ENCODE measurements around the gene CDH6.

Gene CDH6

GRCh38 chr5:31301833-31302232 is 108.3 kb downstream of the CDH6 start:
- Mint-ChIP-seq H3K4me3 (no peak overlapping the region), H3K27ac (no peak overlapping the region), H3K27me3 (peaks cover 10% of the 10 kb centered on the region), H3K9me3 (ENCODE audit: low read depth) (no peaks in the 10 kb centered on the region), H3K4me1 (ENCODE audit: low read depth) (no peaks in the 10 kb centered on the region), H3K36me3 (no peaks in the 10 kb centered on the region)

GRCh38 chr5:31303688-31304087 is 110.2 kb downstream of the CDH6 start:
- Mint-ChIP-seq H3K4me1 (ENCODE audit: low read depth) (no peaks in the 10 kb centered on the region), H3K27ac (no peak overlapping the region), H3K9me3 (ENCODE audit: low read depth) (no peaks in the 10 kb centered on the region), H3K36me3 (no peaks in the 10 kb centered on the region), H3K4me3 (no peak overlapping the region), H3K27me3 (peaks cover 5% of the 10 kb centered on the region)

GRCh38 chr5:31317665-31318064 is 124.2 kb downstream of the CDH6 start:
- no peaks in the 10 kb centered on the region for H3K9me3 Mint-ChIP-seq (ENCODE audit: low read depth)
- no peaks in the 10 kb centered on the region for H3K27me3 Mint-ChIP-seq
- H3K4me1 Mint-ChIP-seq (ENCODE audit: low read depth), result no peaks in the 10 kb centered on the region
- no peak overlapping the region for H3K4me3 Mint-ChIP-seq
- H3K36me3 Mint-ChIP-seq, result no peaks in the 10 kb centered on the region
- no peak overlapping the region for H3K27ac Mint-ChIP-seq

- no peaks in the 10 kb centered on the region for H3K36me3 Mint-ChIP-seq
- H3K4me1 Mint-ChIP-seq (ENCODE audit: low read depth), result no peaks in the 10 kb centered on the region
- no peaks in the 10 kb centered on the region for H3K27me3 Mint-ChIP-seq
- no peak overlapping the region for H3K27ac Mint-ChIP-seq
- no peaks in the 10 kb centered on the region for H3K9me3 Mint-ChIP-seq (ENCODE audit: low read depth)
- no peak overlapping the region for H3K4me3 Mint-ChIP-seq
These were observed 125.8 kb downstream of the CDH6 start for GRCh38 chr5:31319335-31319734.

DNA sequence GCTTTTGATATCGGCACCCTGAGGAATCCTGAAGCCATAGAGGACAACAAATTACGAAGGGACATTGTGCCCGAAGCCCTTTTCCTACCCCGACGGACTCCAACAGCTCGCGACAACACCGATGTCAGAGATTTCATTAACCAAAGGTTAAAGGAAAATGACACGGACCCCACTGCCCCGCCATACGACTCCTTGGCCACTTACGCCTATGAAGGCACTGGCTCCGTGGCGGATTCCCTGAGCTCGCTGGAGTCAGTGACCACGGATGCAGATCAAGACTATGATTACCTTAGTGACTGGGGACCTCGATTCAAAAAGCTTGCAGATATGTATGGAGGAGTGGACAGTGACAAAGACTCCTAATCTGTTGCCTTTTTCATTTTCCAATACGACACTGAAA is 129.5 kb downstream of the CDH6 start:
- H3K27me3 Mint-ChIP-seq, result no peaks in the 10 kb centered on the region
- no peaks in the 10 kb centered on the region for H3K4me1 Mint-ChIP-seq (ENCODE audit: low read depth)
- no peaks in the 10 kb centered on the region for H3K9me3 Mint-ChIP-seq (ENCODE audit: low read depth)
- H3K36me3 Mint-ChIP-seq, result no peaks in the 10 kb centered on the region
- no peak overlapping the region for H3K4me3 Mint-ChIP-seq
- H3K27ac Mint-ChIP-seq, result no peak overlapping the region

GRCh38 chr5:31324842-31325241 is 131.4 kb downstream of the CDH6 start:
- H3K4me3 Mint-ChIP-seq, result no peak overlapping the region
- no peaks in the 10 kb centered on the region for H3K9me3 Mint-ChIP-seq (ENCODE audit: low read depth)
- H3K27ac Mint-ChIP-seq, result no peak overlapping the region
- no peaks in the 10 kb centered on the region for H3K27me3 Mint-ChIP-seq
- H3K36me3 Mint-ChIP-seq, result no peaks in the 10 kb centered on the region
- H3K4me1 Mint-ChIP-seq (ENCODE audit: low read depth), result no peaks in the 10 kb centered on the region

GRCh38 chr5:31328040-31328733 is 134.7 kb downstream of the CDH6 start:
- Mint-ChIP-seq H3K4me3 (no peak overlapping the region), H3K9me3 (ENCODE audit: low read depth) (no peaks in the 10 kb centered on the region), H3K27me3 (no peaks in the 10 kb centered on the region), H3K36me3 (no peaks in the 10 kb centered on the region), H3K4me1 (ENCODE audit: low read depth) (no peaks in the 10 kb centered on the region), H3K27ac (no peak overlapping the region)

- Mint-ChIP-seq H3K4me3 (no peak overlapping the region), H3K27me3 (no peaks in the 10 kb centered on the region), H3K27ac (no peak overlapping the region), H3K36me3 (no peaks in the 10 kb centered on the region), H3K4me1 (ENCODE audit: low read depth) (no peaks in the 10 kb centered on the region), H3K9me3 (ENCODE audit: low read depth) (no peaks in the 10 kb centered on the region)
These were observed 136.2 kb downstream of the CDH6 start for GRCh38 chr5:31329715-31330114.

DNA sequence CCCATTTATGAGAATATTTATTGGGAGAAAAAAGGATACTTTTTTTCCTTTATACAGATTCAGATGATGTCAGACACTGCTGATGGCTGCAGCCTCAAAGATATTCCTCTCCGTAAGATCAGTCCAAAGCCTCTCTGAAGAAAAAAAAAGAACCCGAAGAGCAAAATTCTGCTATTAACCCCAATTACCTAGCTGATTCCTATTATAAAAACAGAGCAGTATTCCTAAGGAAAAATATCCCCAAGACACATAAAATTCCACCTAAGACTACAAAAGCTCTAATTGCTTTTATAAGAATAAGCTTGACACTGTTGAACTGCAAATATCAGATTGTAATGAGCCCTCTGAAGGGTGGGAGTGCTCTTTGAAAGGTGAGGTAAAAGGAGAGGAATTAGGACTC is 138.7 kb downstream of the CDH6 start:
- Mint-ChIP-seq H3K27ac (no peak overlapping the region), H3K4me1 (ENCODE audit: low read depth) (no peaks in the 10 kb centered on the region), H3K9me3 (ENCODE audit: low read depth) (no peaks in the 10 kb centered on the region), H3K36me3 (no peaks in the 10 kb centered on the region), H3K4me3 (no peak overlapping the region), H3K27me3 (no peaks in the 10 kb centered on the region)

DNA sequence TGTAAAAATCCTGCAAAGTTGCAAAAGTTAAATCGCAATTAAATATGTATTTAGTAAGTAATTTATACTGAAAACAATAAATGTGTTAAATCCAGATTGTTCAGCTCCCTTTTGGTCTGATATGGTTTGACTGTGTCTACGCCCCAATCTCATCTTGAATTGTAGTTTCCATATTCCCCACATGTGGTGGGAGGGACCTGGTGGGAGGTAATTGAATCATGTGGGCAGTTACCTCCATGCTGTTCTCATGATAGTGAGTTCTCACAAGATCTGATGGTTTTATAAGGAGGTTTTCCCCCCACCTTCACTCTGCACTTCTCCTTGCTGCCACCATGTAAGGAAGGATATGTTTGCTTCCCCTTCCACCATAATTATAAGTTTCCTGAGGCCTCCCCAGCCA is 140.0 kb downstream of the CDH6 start:
- no peaks in the 10 kb centered on the region for H3K27me3 Mint-ChIP-seq
- H3K4me3 Mint-ChIP-seq, result no peak overlapping the region
- H3K27ac Mint-ChIP-seq, result no peak overlapping the region
- H3K9me3 Mint-ChIP-seq (ENCODE audit: low read depth), result no peaks in the 10 kb centered on the region
- H3K4me1 Mint-ChIP-seq (ENCODE audit: low read depth), result no peaks in the 10 kb centered on the region
- H3K36me3 Mint-ChIP-seq, result no peaks in the 10 kb centered on the region

DNA sequence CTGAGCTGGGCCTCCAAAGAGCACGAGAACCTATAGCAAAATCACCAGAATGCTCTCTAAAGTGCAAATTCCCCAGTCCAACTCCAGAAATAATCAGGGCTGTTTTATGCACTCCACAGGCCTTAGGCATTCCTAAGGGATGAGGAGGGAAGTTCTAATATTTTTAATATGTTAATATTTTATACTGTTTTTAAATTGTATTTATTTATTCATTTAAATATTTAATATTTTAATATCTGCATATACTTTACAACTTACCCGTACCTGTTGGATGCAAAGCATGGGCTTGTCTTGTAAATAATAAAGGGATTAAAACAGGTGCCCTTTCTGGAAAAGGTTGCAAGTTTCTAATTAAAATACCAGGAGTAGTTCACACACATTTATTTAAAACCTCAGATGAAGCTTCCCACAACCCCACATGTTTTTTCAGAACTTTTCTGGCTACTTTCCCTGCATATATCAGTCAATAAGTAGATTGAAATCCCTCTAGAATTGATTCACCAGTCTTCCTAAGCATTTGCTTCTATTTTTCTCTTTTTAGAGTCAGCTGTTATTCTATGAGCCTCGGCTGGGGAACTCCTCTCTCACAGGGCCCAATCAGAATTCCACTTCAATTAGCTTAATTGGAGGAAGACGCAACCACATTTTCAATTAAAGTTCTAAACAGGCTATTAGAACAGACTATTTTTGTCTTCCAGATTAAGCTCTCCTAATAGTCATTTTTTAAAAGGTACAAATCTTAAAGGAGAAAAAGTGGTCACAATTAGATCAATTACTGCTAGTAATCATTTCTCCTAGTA is 140.8 kb downstream of the CDH6 start:
- Mint-ChIP-seq H3K4me1 (ENCODE audit: low read depth) (no peaks in the 10 kb centered on the region), H3K4me3 (no peak overlapping the region), H3K9me3 (ENCODE audit: low read depth) (no peaks in the 10 kb centered on the region), H3K27me3 (peaks cover 3% of the 10 kb centered on the region), H3K27ac (no peak overlapping the region), H3K36me3 (no peaks in the 10 kb centered on the region)

DNA sequence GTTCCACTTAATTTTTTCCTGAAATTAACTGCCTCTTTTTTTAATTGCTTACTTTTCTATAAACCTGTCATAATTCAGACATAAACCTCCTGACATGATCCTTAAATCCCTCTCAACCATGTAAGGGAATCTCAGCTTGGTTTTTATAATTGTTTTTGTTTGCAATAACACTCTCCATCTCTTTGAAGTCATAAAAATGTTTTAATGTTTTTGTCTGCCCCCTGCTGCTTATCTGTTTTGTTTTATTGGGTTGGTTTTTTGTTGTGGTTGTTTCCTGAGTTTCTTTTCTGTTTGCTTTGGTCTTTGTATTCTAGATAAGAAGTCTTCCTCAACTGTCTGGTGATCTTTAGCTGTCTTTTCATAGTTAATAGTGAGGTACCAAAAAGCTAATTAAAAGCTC is 142.0 kb downstream of the CDH6 start:
- Mint-ChIP-seq H3K4me3 (no peak overlapping the region), H3K27me3 (peaks cover 3% of the 10 kb centered on the region), H3K27ac (no peak overlapping the region), H3K9me3 (ENCODE audit: low read depth) (no peaks in the 10 kb centered on the region), H3K36me3 (no peaks in the 10 kb centered on the region), H3K4me1 (ENCODE audit: low read depth) (no peaks in the 10 kb centered on the region)

GRCh38 chr5:31343946-31344345 is 150.5 kb downstream of the CDH6 start:
- H3K36me3 Mint-ChIP-seq, result no peaks in the 10 kb centered on the region
- peaks cover 3% of the 10 kb centered on the region for H3K27me3 Mint-ChIP-seq
- H3K9me3 Mint-ChIP-seq (ENCODE audit: low read depth), result no peaks in the 10 kb centered on the region
- no peak overlapping the region for H3K4me3 Mint-ChIP-seq
- H3K4me1 Mint-ChIP-seq (ENCODE audit: low read depth), result no peaks in the 10 kb centered on the region
- H3K27ac Mint-ChIP-seq, result no peak overlapping the region

GRCh38 chr5:31346896-31347551 is 153.5 kb downstream of the CDH6 start:
- Mint-ChIP-seq H3K36me3 (no peaks in the 10 kb centered on the region), H3K4me3 (no peak overlapping the region), H3K27ac (no peak overlapping the region), H3K4me1 (ENCODE audit: low read depth) (no peaks in the 10 kb centered on the region), H3K9me3 (ENCODE audit: low read depth) (no peaks in the 10 kb centered on the region), H3K27me3 (peaks cover 4% of the 10 kb centered on the region)

- H3K27ac Mint-ChIP-seq, result no peak overlapping the region
- H3K4me3 Mint-ChIP-seq, result no peak overlapping the region
- H3K9me3 Mint-ChIP-seq (ENCODE audit: low read depth), result peaks cover 5% of the 10 kb centered on the region
- no peaks in the 10 kb centered on the region for H3K36me3 Mint-ChIP-seq
- H3K27me3 Mint-ChIP-seq, result peaks cover 8% of the 10 kb centered on the region
- H3K4me1 Mint-ChIP-seq (ENCODE audit: low read depth), result no peaks in the 10 kb centered on the region
These were observed 154.0 kb downstream of the CDH6 start for GRCh38 chr5:31347552-31347905.

Measured in activated naive CD8-positive, alpha-beta T cell (primary cell).